ENCODE measurements around the gene MRPL58. TPM values are rescaled to one million over a fixed set of nuclear protein-coding genes. Genes with fewer than 3 reads are reported as not detected.
A peak's percentile ranks its signal among the peaks of the same experiment; 100 is the strongest.

The MRPL58 gene
- total RNA-seq, 1 experiment from 2014 or later, result 41.0 TPM

DNA sequence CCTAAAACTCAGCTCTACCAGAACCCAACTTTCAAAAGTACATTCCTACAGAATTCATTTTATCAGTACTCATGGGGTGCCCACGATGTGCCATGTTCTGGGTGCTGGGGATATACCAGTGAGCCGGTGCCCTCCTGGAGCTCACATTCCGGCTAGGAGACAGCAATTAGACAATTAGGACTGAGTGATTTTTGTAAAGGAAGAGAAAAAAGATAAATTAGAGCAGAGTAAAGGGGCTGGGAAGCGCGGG, 449 bp upstream of the MRPL58 start:
- Histone ChIP-seq H2BK12ac (ENCODE audit: insufficient read length, low read depth, low read length) (no peak overlapping the region), H2BK5ac (ENCODE audit: insufficient read length, low read length) (no peak overlapping the region), H2AK5ac (ENCODE audit: insufficient read length, low read length) (no peak overlapping the region), H2BK20ac (ENCODE audit: low read depth, low read length, poor library complexity, severe bottlenecking) (no peak overlapping the region), H4K91ac (ENCODE audit: insufficient read length, low read depth, low read length) (no peak overlapping the region), H3K9ac (ENCODE audit: extremely low read depth, insufficient read length, low read length) (peak overlapping the region; percentile 59), H2BK120ac (ENCODE audit: low read depth, low read length, poor library complexity, severe bottlenecking) (peak overlapping the region; percentile 54), H3K23me2 (ENCODE audit: insufficient read length, low read depth, low read length, poor library complexity, severe bottlenecking) (peaks cover 10% of the 10 kb centered on the region), H2BK15ac (ENCODE audit: low read depth, low read length) (no peak overlapping the region), H3K4me2 (ENCODE audit: insufficient read depth, insufficient read length, low read length) (peak overlapping the region; percentile 97), H3K79me2 (ENCODE audit: insufficient read depth, low read length) (no peaks in the 10 kb centered on the region), H3K23ac (ENCODE audit: insufficient read length, low read depth, low read length) (no peak overlapping the region), H4K20me1 (ENCODE audit: control insufficient read depth, insufficient read depth, insufficient read length) (no peaks in the 10 kb centered on the region), H3K27me3 (ENCODE audit: insufficient read depth, low read length) (no peaks in the 10 kb centered on the region), H3K56ac (ENCODE audit: insufficient read length, low read depth, low read length) (no peak overlapping the region), H3K79me1 (ENCODE audit: insufficient read depth, low read depth, low read length, poor library complexity, severe bottlenecking) (no peaks in the 10 kb centered on the region), H3K4ac (ENCODE audit: low read depth, low read length) (peak overlapping the region; percentile 27; the same call in 1 of the 2 replicates), H4K8ac (replicated peaks; ENCODE audit: insufficient read length, low read depth, low read length) (no peak overlapping the region), H3K14ac (ENCODE audit: insufficient read depth, low read length) (peak overlapping the region; percentile 60; the same call in 1 of the 2 replicates), H2AFZ (ENCODE audit: low read length) (no peak overlapping the region), H3K9me3 (ENCODE audit: control insufficient read depth, low read depth, low read length) (no peaks in the 10 kb centered on the region), H3K18ac (ENCODE audit: insufficient read length, low read depth, low read length) (peak overlapping the region; percentile 61), H3T11ph (ENCODE audit: low read length) (no peak overlapping the region), H3K4me1 (ENCODE audit: insufficient read depth, low read length) (no peaks in the 10 kb centered on the region; the same call in 1 of the 2 replicates), H4K5ac (ENCODE audit: insufficient read length, low read depth, low read length) (no peak overlapping the region), H3K27ac (ENCODE audit: insufficient read length, low read depth, low read length) (peak overlapping the region; percentile 63)
- peaks cover 23 to 25% of the 10 kb centered on the region in 2 experiments for H3K4me1 Mint-ChIP-seq
- H3K36me3 Mint-ChIP-seq (ENCODE audit: insufficient read depth in 1 of 3, low read depth in 3 of 3), result peaks cover 6 to 16% (median 9%) of the 10 kb centered on the region in 3 experiments; a peak in 4 of 7 replicates
- no CpG with 5 or more reads among the region's 5 CpGs for WGBS (ENCODE audit: extremely low coverage, insufficient read length, low lambda C conversion rate)
- peak overlapping the region; percentile 66 to 98 (median 96) for H3K27ac Mint-ChIP-seq
- H3K4me3 Mint-ChIP-seq, result peak overlapping the region; percentile 87
- TF ChIP-seq, protein P1, sequence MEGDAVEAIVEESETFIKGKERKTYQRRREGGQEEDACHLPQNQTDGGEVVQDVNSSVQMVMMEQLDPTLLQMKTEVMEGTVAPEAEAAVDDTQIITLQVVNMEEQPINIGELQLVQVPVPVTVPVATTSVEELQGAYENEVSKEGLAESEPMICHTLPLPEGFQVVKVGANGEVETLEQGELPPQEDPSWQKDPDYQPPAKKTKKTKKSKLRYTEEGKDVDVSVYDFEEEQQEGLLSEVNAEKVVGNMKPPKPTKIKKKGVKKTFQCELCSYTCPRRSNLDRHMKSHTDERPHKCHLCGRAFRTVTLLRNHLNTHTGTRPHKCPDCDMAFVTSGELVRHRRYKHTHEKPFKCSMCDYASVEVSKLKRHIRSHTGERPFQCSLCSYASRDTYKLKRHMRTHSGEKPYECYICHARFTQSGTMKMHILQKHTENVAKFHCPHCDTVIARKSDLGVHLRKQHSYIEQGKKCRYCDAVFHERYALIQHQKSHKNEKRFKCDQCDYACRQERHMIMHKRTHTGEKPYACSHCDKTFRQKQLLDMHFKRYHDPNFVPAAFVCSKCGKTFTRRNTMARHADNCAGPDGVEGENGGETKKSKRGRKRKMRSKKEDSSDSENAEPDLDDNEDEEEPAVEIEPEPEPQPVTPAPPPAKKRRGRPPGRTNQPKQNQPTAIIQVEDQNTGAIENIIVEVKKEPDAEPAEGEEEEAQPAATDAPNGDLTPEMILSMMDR (conservative IDR thresholded peaks at IDR 0.05), result no peak
- H3K27me3 Mint-ChIP-seq (ENCODE audit: low read depth), result peaks cover 2% of the 10 kb centered on the region
- no peak for DNase-seq
- no peaks in the 10 kb centered on the region for H3K9me3 Mint-ChIP-seq
